Measurements from ENCODE around the gene TENM3. TPM values are rescaled to one million over a fixed set of nuclear protein-coding genes. Genes with fewer than 3 reads are reported as not detected.

TENM3 gene
- total and polyA plus RNA-seq, 10 of the 15 experiments (the other 5 are each of a cell fraction or from before 2014, with no cell fraction given): 0.01 to 1.7 (median 0.08) TPM; not detected in 2

- ChIA-PET RAD21 (ENCODE audit: unreplicated experiment) (interaction anchor here (0.6 to 1.4 kb wide), 8 partner anchors 18 to 1242 kb away, joined by 3 to 5 read pairs (median 3); no protein-coding TSS in a partner anchor), CTCF (interaction anchor here (0.6 to 3.3 kb wide), 5 partner anchors 16 to 854 kb away, joined by 3 to 26 read pairs (median 3); no protein-coding TSS in a partner anchor), SMC1A (ENCODE audit: uncharacterized antibody, unreplicated experiment) (interaction anchor here (0.6 to 1.3 kb wide), 4 partner anchors 17 to 570 kb away, joined by 3 to 5 read pairs (median 4); no protein-coding TSS in a partner anchor), POLR2A (interaction anchor here (0.6 kb wide), 3 partner anchors 112 to 1806 kb away, joined by 3 to 4 read pairs (median 3); no protein-coding TSS in a partner anchor)
- FAIRE-seq: no peak
- Histone ChIP-seq H2AFZ (ENCODE audit: control insufficient read depth, low read depth, low read length) (no peak overlapping the region), H3K79me2 (ENCODE audit: control insufficient read depth, insufficient read depth, low read length) (no peaks in the 10 kb centered on the region), H3K9ac (ENCODE audit: control insufficient read depth, insufficient read depth, low read length) (no peak overlapping the region), H3K27me3 (replicated peaks in 1 of 2; ENCODE audit: control insufficient read depth in 2 of 2, insufficient read depth in 2 of 2, low read length in 1 of 2) (no peaks in the 10 kb centered on the region), H3K4me1 (ENCODE audit: control insufficient read depth, insufficient read depth, low read length) (peaks cover 24% of the 10 kb centered on the region), H3K4me2 (ENCODE audit: control insufficient read depth, insufficient read depth) (no peak overlapping the region), H3K9me3 (replicated peaks; ENCODE audit: control insufficient read depth, insufficient read depth, low read length) (peaks cover 3% of the 10 kb centered on the region; the same call in 2 of the 3 replicates), H3K27ac (ENCODE audit: control insufficient read depth, insufficient read depth) (no peak overlapping the region), H4K20me1 (ENCODE audit: control insufficient read depth, insufficient read depth) (no peaks in the 10 kb centered on the region), H3K4me3 (no peak overlapping the region), H3K36me3 (ENCODE audit: control insufficient read depth in 2 of 2, insufficient read depth in 2 of 2, low read length in 1 of 2) (no peaks in the 10 kb centered on the region)
- TF ChIP-seq MTA3 (IDR thresholded peaks at IDR 0.05; ENCODE audit: borderline replicate concordance, low read length): no peak
- no peak for TF ChIP-seq ZNF24 (IDR thresholded peaks at IDR 0.05)
- TF ChIP-seq TCF7 (IDR thresholded peaks at IDR 0.05; ENCODE audit: borderline replicate concordance): no peak
- TF ChIP-seq, protein P1, sequence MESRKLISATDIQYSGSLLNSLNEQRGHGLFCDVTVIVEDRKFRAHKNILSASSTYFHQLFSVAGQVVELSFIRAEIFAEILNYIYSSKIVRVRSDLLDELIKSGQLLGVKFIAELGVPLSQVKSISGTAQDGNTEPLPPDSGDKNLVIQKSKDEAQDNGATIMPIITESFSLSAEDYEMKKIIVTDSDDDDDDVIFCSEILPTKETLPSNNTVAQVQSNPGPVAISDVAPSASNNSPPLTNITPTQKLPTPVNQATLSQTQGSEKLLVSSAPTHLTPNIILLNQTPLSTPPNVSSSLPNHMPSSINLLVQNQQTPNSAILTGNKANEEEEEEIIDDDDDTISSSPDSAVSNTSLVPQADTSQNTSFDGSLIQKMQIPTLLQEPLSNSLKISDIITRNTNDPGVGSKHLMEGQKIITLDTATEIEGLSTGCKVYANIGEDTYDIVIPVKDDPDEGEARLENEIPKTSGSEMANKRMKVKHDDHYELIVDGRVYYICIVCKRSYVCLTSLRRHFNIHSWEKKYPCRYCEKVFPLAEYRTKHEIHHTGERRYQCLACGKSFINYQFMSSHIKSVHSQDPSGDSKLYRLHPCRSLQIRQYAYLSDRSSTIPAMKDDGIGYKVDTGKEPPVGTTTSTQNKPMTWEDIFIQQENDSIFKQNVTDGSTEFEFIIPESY (IDR thresholded peaks at IDR 0.05): no peak
- no peak for TF ChIP-seq TCF12 (IDR thresholded peaks at IDR 0.05; ENCODE audit: low read depth, low read length)
- no peak for TF ChIP-seq YY1 (IDR thresholded peaks at IDR 0.05; ENCODE audit: low read depth, low read length)
- TF ChIP-seq CBX5 (IDR thresholded peaks at IDR 0.05; ENCODE audit: low read depth): no peak
- TF ChIP-seq IKZF2 (IDR thresholded peaks at IDR 0.05): no peak
- no peak for TF ChIP-seq ESRRA (IDR thresholded peaks at IDR 0.05; ENCODE audit: low read length)
- no TSS peak for BruUV-seq (replicated peaks)
- WGBS (ENCODE audit: insufficient coverage, insufficient replicate concordance, low lambda C conversion rate, missing lambda C conversion rate): 63% methylated on average over 9 of the region's 9 CpGs
- DNase-seq (ENCODE audit: low read depth, low spot score): no peak
- no peak for ATAC-seq
- in situ Hi-C loops (cut with MboI) (loop anchor here (5.0 kb wide), 1 partner anchor 323 kb away; no protein-coding TSS in a partner anchor), intact Hi-C loops (cut with micrococcal nuclease; ENCODE audit: unreplicated experiment) (loop anchor here (5.0 to 10.0 kb wide), 3 partner anchors 459 to 1661 kb away; no protein-coding TSS in a partner anchor)
These were observed 562.1 kb downstream of the TENM3 start for GRCh38 chr4:182805321-182805720.

Data from GM12878 (cell line).